H54 (cell line): ENCODE results near the gene PNLIPRP1.

ENCODE experiments used
- DNase-seq: peaks from one replicate; pipeline ENCODE4 v3.0.0; 2011; ENCODE audit warnings: low spot score, mixed read lengths; ENCODE audit not compliant: insufficient read length
- FAIRE-seq: peaks from 3 replicates; lab custom pipeline; 2011; peaks lifted over from hg19 to GRCh38; lab: Jason Lieb, UNC
- POLR2A ChIP-seq: IDR thresholded peaks from 2 replicates; pipeline ENCODE4 v1.6.1; 2011; ENCODE audit warnings: low read depth, mild to moderate bottlenecking, low read length

Gene PNLIPRP1

GRCh38 chr10:116657863-116658551 lies 67.2 kb downstream of the PNLIPRP1 start:
- FAIRE-seq (no peak), DNase-seq (no peak)
- TF ChIP-seq POLR2A = no peak
